GM12878 (cell line): ENCODE measurements around the gene THSD4. TPM values are rescaled to one million over a fixed set of nuclear protein-coding genes. Genes with fewer than 3 reads are reported as not detected.

Experiments
- ATAC-seq: fragments of 200-7000 bp; cut with Tn5 transposase; 3 replicates; pipeline ENCODE4 v1.9.1; 2020; ENCODE audit warnings: mild to moderate bottlenecking, moderate library complexity
- BruUV-seq: library from RNA; stranded (reverse); fragments of 400-500 nt; replicated peaks from 2 replicates; lab custom pipeline; 2021; lab: Mats Ljungman, UMichigan
- CTCF ChIA-PET: fragments of 300-600 bp; sonication (Branson Sonifier 250); formaldehyde crosslinking; extraction: SDS; loops from one replicate; lab custom pipeline; 2021; ENCODE audit warnings: inconsistent platforms; lab: Yijun Ruan, JAX
- POLR2A ChIA-PET: fragments of 350-600 bp; formaldehyde crosslinking; extraction: SDS; loops from one replicate; lab custom pipeline; 2021; ENCODE audit warnings: inconsistent platforms; lab: Charles Lee
- RAD21 ChIA-PET: fragments of 300-600 bp; sonication (Branson Sonifier 250); formaldehyde crosslinking; loops from one replicate; lab custom pipeline; 2023; ENCODE audit warnings: antibody characterized with exemption; ENCODE audit not compliant: unreplicated experiment; lab: Charles Lee
- SMC1A ChIA-PET: fragments of 300-600 bp; sonication (Branson Sonifier 250); formaldehyde crosslinking; loops from one replicate; lab custom pipeline; 2023; ENCODE audit not compliant: unreplicated experiment, uncharacterized antibody; lab: Charles Lee
- DNase-seq: peaks from one replicate; pipeline ENCODE4 v3.0.0-alpha.2; 2011; ENCODE audit warnings: low read depth, low spot score
- FAIRE-seq: peaks from 3 replicates; lab custom pipeline; 2011; peaks lifted over from hg19 to GRCh38; lab: Jason Lieb, UNC
- H2AFZ ChIP-seq: 2 replicates; pipeline ENCODE4 v1.6.0; 2011; ENCODE audit warnings: low read depth, low read length, control low read depth; ENCODE audit not compliant: control insufficient read depth
- H3K27ac ChIP-seq: 2 replicates; pipeline ENCODE4 v1.5.1; 2011; ENCODE audit warnings: control low read depth; ENCODE audit not compliant: control insufficient read depth, insufficient read depth
- H3K27me3 ChIP-seq, 2 experiments: replicated peaks in 1 of 2; 2 replicates each; pipeline versions ENCODE4 v1.6.0 to v1.6.1; 2011; ENCODE audit warnings: low read length in 1 of 2; ENCODE audit not compliant: control insufficient read depth in 2 of 2, insufficient read depth in 2 of 2
- H3K36me3 ChIP-seq, 2 experiments: 2 replicates each; pipeline ENCODE4 v1.5.1; 2011; ENCODE audit warnings: low read length in 1 of 2; ENCODE audit not compliant: control insufficient read depth in 2 of 2, insufficient read depth in 2 of 2
- H3K4me1 ChIP-seq: 2 replicates; pipeline ENCODE4 v1.6.1; 2011; ENCODE audit warnings: mild to moderate bottlenecking, low read length, moderate library complexity, mixed read lengths; ENCODE audit not compliant: control insufficient read depth, insufficient read depth
- H3K4me2 ChIP-seq: 2 replicates; pipeline ENCODE4 v1.6.0; 2011; ENCODE audit warnings: control low read depth; ENCODE audit not compliant: control insufficient read depth, insufficient read depth
- H3K4me3 ChIP-seq: fragments of 200-600 bp; sonication (generic); 2 replicates; pipeline ENCODE4 v1.5.1; 2016
- H3K79me2 ChIP-seq: 2 replicates; pipeline ENCODE4 v1.6.0; 2011; ENCODE audit warnings: low read length; ENCODE audit not compliant: control insufficient read depth, insufficient read depth
- H3K9ac ChIP-seq: 2 replicates; pipeline ENCODE4 v1.8.0; 2011; ENCODE audit warnings: low read length, control low read depth, mixed read lengths; ENCODE audit not compliant: control insufficient read depth, insufficient read depth
- H3K9me3 ChIP-seq: replicated peaks from 3 replicates; pipeline ENCODE4 v1.5.1; 2011; ENCODE audit warnings: mild to moderate bottlenecking, low read length; ENCODE audit not compliant: control insufficient read depth, insufficient read depth
- H4K20me1 ChIP-seq: 2 replicates; pipeline ENCODE4 v1.6.0; 2011; ENCODE audit not compliant: control insufficient read depth, insufficient read depth
- ATF7 ChIP-seq: fragments of 450-650 bp; IDR thresholded peaks from 2 replicates; pipeline ENCODE4 v1.6.1; 2016; ENCODE audit warnings: low read depth, mild to moderate bottlenecking
- BHLHE40 ChIP-seq, 2 experiments: fragments of 450-650 bp in 1 of 2; IDR thresholded peaks; 2 replicates each; pipeline ENCODE4 v1.6.1; 2011 to 2017; ENCODE audit warnings: low read depth in 2 of 2, borderline replicate concordance in 1 of 2, improper control_type of control experiment in 1 of 2, low read length in 1 of 2, mild to moderate bottlenecking in 1 of 2
- CHD1 ChIP-seq: IDR thresholded peaks from 2 replicates; pipeline ENCODE4 v1.6.1; 2012; ENCODE audit warnings: low read depth, low read length, improper control_type of control experiment
- DPF2 ChIP-seq: fragments of 450-650 bp; IDR thresholded peaks from 2 replicates; pipeline ENCODE4 v1.6.1; 2017; ENCODE audit warnings: mild to moderate bottlenecking
- EED ChIP-seq: sonication (generic); IDR thresholded peaks from 2 replicates; pipeline ENCODE4 v1.6.1; 2016; ENCODE audit warnings: antibody characterized with exemption, low read depth
- HDAC2 ChIP-seq: fragments of 200-600 bp; sonication (generic); IDR thresholded peaks from 2 replicates; pipeline ENCODE4 v1.6.1; 2017
- PKNOX1 ChIP-seq: fragments of 450-650 bp; IDR thresholded peaks from 2 replicates; pipeline ENCODE4 v1.6.1; 2016; ENCODE audit warnings: mild to moderate bottlenecking
- WGBS: methylation state at CpG from one replicate; pipeline ENCODE4 v1.1.6; 2016; ENCODE audit warnings: low lambda C conversion rate; ENCODE audit not compliant: insufficient replicate concordance, insufficient coverage; ENCODE audit errors: missing lambda C conversion rate; 5-methylcytosine and 5-hydroxymethylcytosine counted together
- in situ Hi-C: fragments of 300-500 bp; cut with MboI; formaldehyde crosslinking; loops from 9 replicates; pipeline ENCODE4 v1.14.3; 2018; ENCODE audit warnings: mixed read lengths
- intact Hi-C: fragments of 100-400 bp; cut with micrococcal nuclease; formaldehyde crosslinking; loops from one replicate; pipeline ENCODE4 v1.14.2; 2022; ENCODE audit not compliant: unreplicated experiment
- polyA plus RNA-seq, 11 experiments: library from polyadenylated mRNA; depleted of rRNA in 4 of 11; unstranded in 6 of 11; stranded (reverse) in 5 of 11; fragments of >200 nt; fragmentation: Nextera tagmentation in 4 of 11; fragmentation: Illumina TruSeq in 1 of 11; extraction: Ambion mirVana in 4 of 11; extraction: Trizol in 1 of 11; gene quantifications; 1 replicate in 1 of 11; 2 replicates in 10 of 11; pipeline versions ENCODE4 v1.2.1 to v1.2.3, GENCODE V29; 2011 to 2016; ENCODE audit warnings: inconsistent platforms in 2 of 11, missing spikeins in 2 of 11, low read depth in 1 of 11
- total RNA-seq, 4 experiments: library from RNA; depleted of rRNA in 3 of 4; stranded (reverse); fragments of >200 nt in 3 of 4; fragmentation: Illumina TruSeq in 1 of 4; extraction: Trizol in 1 of 4; gene quantifications; 2 replicates each; pipeline versions ENCODE4 v1.2.1 to v1.2.3, GENCODE V29; 2013 to 2021

The THSD4 gene
- total and polyA plus RNA-seq, 10 of the 15 experiments (the other 5 are each of a cell fraction or from before 2014, with no cell fraction given): 0.04 to 0.13 (median 0.05) TPM; not detected in 7

- no peak for TF ChIP-seq BHLHE40 (IDR thresholded peaks at IDR 0.05; ENCODE audit: borderline replicate concordance in 1 of 2, low read depth in 2 of 2, low read length in 1 of 2)
- no peak for TF ChIP-seq EED
- TF ChIP-seq CHD1: no peak
- TF ChIP-seq ATF7: no peak
- TF ChIP-seq PKNOX1: no peak
- TF ChIP-seq HDAC2: no peak
These were observed 637.5 kb downstream of the THSD4 start (continued) for GRCh38 chr15:71752604-71753289.

- no peaks in the 10 kb centered on the region; the same call in 1 of the 2 replicates for H4K20me1 ChIP-seq
- H3K27ac ChIP-seq: no peak overlapping the region
- POLR2A ChIA-PET: interaction anchor here (1.2 kb wide), 1 partner anchor 9 kb away, joined by 3 read pairs; no protein-coding TSS in a partner anchor
- no peaks in the 10 kb centered on the region for H3K4me1 ChIP-seq
- intact Hi-C loops (no loop called here), in situ Hi-C loops (no loop called here)
- no peak for DNase-seq
- no TSS peak for BruUV-seq
- H3K9me3 ChIP-seq: no peaks in the 10 kb centered on the region; the same call in 2 of the 3 replicates
- RAD21 ChIA-PET: interaction anchor here (1.6 to 2.6 kb wide), 2 partner anchors 9 to 400 kb away, joined by 3 to 6 read pairs; no protein-coding TSS in a partner anchor
- no peak for FAIRE-seq
- H3K9ac ChIP-seq: no peak overlapping the region
- CTCF ChIA-PET: interaction anchor here (0.6 to 4.2 kb wide), 11 partner anchors 10 to 405 kb away, joined by 3 to 33 read pairs (median 3); no protein-coding TSS in a partner anchor
- 96% methylated on average over 1 of the region's 1 CpG for WGBS
- TF ChIP-seq DPF2: no peak
- no peaks in the 10 kb centered on the region for H3K36me3 ChIP-seq
- H3K27me3 ChIP-seq: no peaks in the 10 kb centered on the region; a peak in 2 of 4 replicates
- no peak overlapping the region for H3K4me3 ChIP-seq
- SMC1A ChIA-PET: interaction anchor here (0.9 to 2.5 kb wide), 8 partner anchors 10 to 403 kb away, joined by 3 to 8 read pairs (median 4); no protein-coding TSS in a partner anchor
- ATAC-seq: no peak
- no peak overlapping the region for H3K4me2 ChIP-seq
- no peak overlapping the region for H2AFZ ChIP-seq
- no peaks in the 10 kb centered on the region for H3K79me2 ChIP-seq
These were observed 638.1 kb downstream of the THSD4 start for GRCh38 chr15:71753346-71753745.
